Ascending aorta (tissue), 2 donors: ENCODE results near the gene SDHB. TPM values are rescaled to one million over a fixed set of nuclear protein-coding genes. Genes with fewer than 3 reads are reported as not detected.

Experiments
- DNase-seq, 2 donors: peaks; one replicate each; pipeline ENCODE4 v3.0.0-alpha.2; 2019; ENCODE audit warnings: low spot score in 2 of 2
- H3K27ac ChIP-seq, 2 donors: fragments of 200-600 bp; sonication (generic); one replicate each; pipeline ENCODE4 v1.5.1; 2016 to 2017; ENCODE audit warnings: mild to moderate bottlenecking in 1 of 2
- H3K27me3 ChIP-seq: fragments of 200-600 bp; sonication (generic); one replicate; pipeline ENCODE4 v1.5.1; 2017
- H3K36me3 ChIP-seq, 2 donors: fragments of 200-600 bp; sonication (generic); one replicate each; pipeline ENCODE4 v1.5.1; 2016
- H3K4me1 ChIP-seq, 2 donors: fragments of 200-600 bp; sonication (generic); one replicate each; pipeline ENCODE4 v1.5.1; 2016 to 2017; ENCODE audit warnings: mild to moderate bottlenecking in 1 of 2
- H3K4me3 ChIP-seq, 2 donors: fragments of 200-600 bp; sonication (generic); one replicate each; pipeline ENCODE4 v1.5.1; 2016 to 2017; ENCODE audit warnings: mild to moderate bottlenecking in 1 of 2
- H3K9me3 ChIP-seq, 2 donors: fragments of 200-600 bp; sonication (generic); one replicate each; pipeline ENCODE4 v1.5.1; 2016
- CTCF ChIP-seq, 3 experiments: fragments of 200-600 bp in 2 of 3; fragments of 450-650 bp in 1 of 3; sonication (generic) in 2 of 3; IDR thresholded peaks; one replicate each; pipeline ENCODE4 v1.5.1; 2016 to 2019; ENCODE audit warnings: antibody characterized with exemption in 3 of 3, mild to moderate bottlenecking in 1 of 3, moderate library complexity in 1 of 3
- intact Hi-C: fragments of 100-400 bp; cut with DNase I; formaldehyde crosslinking; loops from one replicate; pipeline ENCODE4 v1.15.1; 2023
- total RNA-seq: library from RNA; depleted of rRNA; stranded (reverse); fragments of >200 nt; gene quantifications from one replicate; pipeline ENCODE4 v1.1.0, GENCODE V29; 2016

Gene SDHB
- total RNA-seq, 1 donor from 2014 or later, result 112 TPM

DNA sequence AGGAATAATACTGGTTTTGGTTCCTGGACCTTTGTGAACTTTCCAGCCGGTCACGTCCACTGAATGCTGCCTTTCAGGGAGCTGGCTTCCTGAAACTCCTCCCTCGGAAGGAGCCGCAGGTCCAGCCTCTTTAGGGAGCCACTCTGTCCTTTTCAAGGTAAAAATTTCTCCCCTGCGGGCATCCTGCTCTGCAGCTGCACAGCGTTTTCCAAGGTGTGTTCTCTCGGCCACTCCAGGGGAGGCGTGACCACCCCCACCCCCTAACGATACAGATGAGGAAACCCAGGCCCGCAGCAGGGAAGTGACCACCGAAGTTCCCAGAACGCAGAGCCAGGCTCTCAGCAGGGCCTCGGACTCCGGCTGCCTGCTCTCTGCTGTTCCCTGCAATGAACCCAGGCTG is 44.0 kb upstream of the SDHB start:
- no peak for TF ChIP-seq CTCF (IDR thresholded peaks at IDR 0.05)
- no peaks in the 10 kb centered on the region for H3K4me1 ChIP-seq
- H3K27ac ChIP-seq, result no peak overlapping the region
- no peaks in the 10 kb centered on the region for H3K9me3 ChIP-seq
- H3K27me3 ChIP-seq, result no peaks in the 10 kb centered on the region
- H3K36me3 ChIP-seq, result no peaks in the 10 kb centered on the region
- intact Hi-C loops, result no loop called here
- no peak overlapping the region for H3K4me3 ChIP-seq
- no peak for DNase-seq

GRCh38 chr1:17097147-17097546 is 43.3 kb upstream of the SDHB start:
- Histone ChIP-seq H3K27me3 (no peaks in the 10 kb centered on the region), H3K4me1 (no peaks in the 10 kb centered on the region), H3K9me3 (no peaks in the 10 kb centered on the region), H3K4me3 (no peak overlapping the region), H3K36me3 (no peaks in the 10 kb centered on the region), H3K27ac (no peak overlapping the region)
- no peak for DNase-seq
- TF ChIP-seq CTCF (IDR thresholded peaks at IDR 0.05), result no peak
- intact Hi-C loops, result no loop called here

GRCh38 chr1:17096584-17096983 is 42.8 kb upstream of the SDHB start:
- Histone ChIP-seq H3K36me3 (no peaks in the 10 kb centered on the region), H3K4me3 (no peak overlapping the region), H3K27ac (no peak overlapping the region), H3K9me3 (no peaks in the 10 kb centered on the region), H3K27me3 (no peaks in the 10 kb centered on the region), H3K4me1 (no peaks in the 10 kb centered on the region)
- DNase-seq, result no peak
- no peak for TF ChIP-seq CTCF (IDR thresholded peaks at IDR 0.05)
- intact Hi-C loops, result no loop called here

DNA sequence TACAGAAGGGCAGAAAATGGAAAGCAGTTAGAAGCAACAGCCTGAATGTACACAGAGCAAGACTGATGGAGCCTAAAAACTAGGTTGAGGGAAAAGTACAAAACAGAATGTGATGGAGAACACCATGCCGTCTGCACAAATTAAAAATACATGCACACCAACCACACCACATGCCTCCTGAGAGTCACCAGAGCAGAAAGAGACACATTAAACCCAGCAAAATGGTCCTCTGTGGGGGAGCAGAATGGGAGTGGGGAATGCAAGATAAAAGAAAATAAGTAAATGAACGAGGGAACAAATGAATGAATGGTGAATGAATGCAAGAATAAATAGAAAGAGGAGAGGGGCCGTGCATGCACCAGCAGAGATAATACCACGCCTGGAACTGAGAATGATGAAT is 41.3 kb upstream of the SDHB start:
- no peaks in the 10 kb centered on the region for H3K36me3 ChIP-seq
- intact Hi-C loops, result no loop called here
- H3K4me1 ChIP-seq, result no peaks in the 10 kb centered on the region
- DNase-seq, result no peak
- no peaks in the 10 kb centered on the region for H3K9me3 ChIP-seq
- TF ChIP-seq CTCF (IDR thresholded peaks at IDR 0.05), result no peak
- H3K27me3 ChIP-seq, result no peaks in the 10 kb centered on the region
- H3K27ac ChIP-seq, result no peak overlapping the region
- H3K4me3 ChIP-seq, result no peak overlapping the region

DNA sequence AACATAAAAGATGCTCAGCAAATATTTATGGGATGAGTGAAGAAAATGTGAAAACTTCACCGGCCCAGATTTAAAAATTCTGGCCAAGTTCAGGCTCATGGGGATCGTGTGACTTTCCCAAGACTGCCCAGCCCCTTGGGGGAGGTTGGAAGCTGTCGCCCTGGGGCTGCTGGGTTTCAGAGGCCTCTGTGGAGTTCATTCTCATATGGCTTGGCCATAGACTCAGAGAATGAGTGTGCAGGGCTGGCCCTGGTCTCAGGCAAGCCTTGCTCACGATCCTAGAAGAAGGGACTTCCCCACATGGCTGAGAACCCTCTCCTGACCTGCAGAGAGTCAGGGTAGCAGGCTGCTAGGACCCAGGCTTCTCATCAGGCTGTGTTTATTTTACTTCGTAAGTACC is 40.8 kb upstream of the SDHB start:
- H3K9me3 ChIP-seq, result no peaks in the 10 kb centered on the region
- no peak for DNase-seq
- no peak overlapping the region for H3K4me3 ChIP-seq
- no peaks in the 10 kb centered on the region for H3K4me1 ChIP-seq
- no peak for TF ChIP-seq CTCF (IDR thresholded peaks at IDR 0.05)
- intact Hi-C loops, result no loop called here
- H3K27ac ChIP-seq, result no peak overlapping the region
- no peaks in the 10 kb centered on the region for H3K27me3 ChIP-seq
- H3K36me3 ChIP-seq, result no peaks in the 10 kb centered on the region

GRCh38 chr1:17093822-17094393 is 40.1 kb upstream of the SDHB start:
- intact Hi-C loops, result no loop called here

More at GRCh38 chr1:17093822-17094393, 40.1 kb upstream of the SDHB start:
- Histone ChIP-seq H3K27me3 (no peaks in the 10 kb centered on the region), H3K27ac (no peak overlapping the region), H3K4me1 (no peaks in the 10 kb centered on the region), H3K36me3 (no peaks in the 10 kb centered on the region), H3K4me3 (no peak overlapping the region), H3K9me3 (no peaks in the 10 kb centered on the region)
- DNase-seq, result no peak
- TF ChIP-seq CTCF (IDR thresholded peaks at IDR 0.05), result no peak
